NCI-H748 treated with DMSO at 0.1 percent for 48 hours (cell line): ENCODE measurements around the gene LAYN.
A peak's percentile ranks its signal among the peaks of the same experiment; 100 is the strongest.

Source experiments
- DNase-seq: peaks from one replicate; lab custom pipeline; 2025; lab: John Stamatoyannopoulos, UW

LAYN gene

GRCh38 chr11:111598148-111598547 is 57.6 kb downstream of the LAYN start:
- DNase-seq: no peak

- DNase-seq: no peak
Measured at GRCh38 chr11:111598559-111598958, 58.0 kb downstream of the LAYN start.

- no peak for DNase-seq
Measured at GRCh38 chr11:111601636-111601978, 61.1 kb downstream of the LAYN start.

- DNase-seq: peak; percentile 79
Measured at GRCh38 chr11:111601979-111602864, 61.7 kb downstream of the LAYN start, which contains the start of gene SIK2. SIK2 (plus strand) TSS chr11:111602449; CDS start chr11:111602564, 115 bp downstream.

GRCh38 chr11:111602865-111603610 is 62.5 kb downstream of the LAYN start:
- peak; percentile 11 for DNase-seq

GRCh38 chr11:111603611-111604130 is 63.2 kb downstream of the LAYN start:
- DNase-seq: no peak

- peak; percentile 51 for DNase-seq
Measured at GRCh38 chr11:111604392-111605009, 64.0 kb downstream of the LAYN start.

GRCh38 chr11:111605681-111606080 is 65.2 kb downstream of the LAYN start:
- no peak for DNase-seq

- no peak for DNase-seq
Measured at GRCh38 chr11:111606986-111607385, 66.5 kb downstream of the LAYN start.

GRCh38 chr11:111607751-111608150 is 67.2 kb downstream of the LAYN start:
- no peak for DNase-seq
